Activated CD4-positive, alpha-beta T cell treated with anti-CD3 and anti-CD28 coated beads, Interleukin-2, amount 50 U/mL, for 16 hours (primary cell): Measurements from ENCODE around the gene SMCO4.
"Not testable (repeated sequence)": the region's sequence is repeated elsewhere in the genome, so short reads cannot be mapped to it uniquely, and the experiment has no call there.

Experiments used
- DNase-seq: peaks from one replicate; pipeline ENCODE4 v3.0.0-alpha.2; 2020

Gene SMCO4

GRCh38 chr11:93543292-93543977 lies at the start of gene SMCO4:
Gene SMCO4 (minus strand): TSS chr11:93543391. CDS start chr11:93479189, 64,202 bp downstream.
- peak; percentile 84 for DNase-seq

- no peak for DNase-seq
Observed at GRCh38 chr11:93591247-93591898, 48.2 kb upstream of the SMCO4 start.

- no peak for DNase-seq
Observed at GRCh38 chr11:93589347-93589746, 46.2 kb upstream of the SMCO4 start.

GRCh38 chr11:93587858-93588581 lies 44.8 kb upstream of the SMCO4 start:
- no peak for DNase-seq

- not testable (repeated sequence) for DNase-seq
Observed at GRCh38 chr11:93587425-93587824, 44.2 kb upstream of the SMCO4 start.

- no peak for DNase-seq
Observed at GRCh38 chr11:93585758-93586157, 42.6 kb upstream of the SMCO4 start.

- DNase-seq: no peak
Observed at GRCh38 chr11:93583490-93583889, 40.3 kb upstream of the SMCO4 start.

GRCh38 chr11:93579187-93579751 lies 36.1 kb upstream of the SMCO4 start:
- DNase-seq: no peak

- DNase-seq: no peak
Observed at GRCh38 chr11:93577286-93577685, 34.1 kb upstream of the SMCO4 start.

- not testable (repeated sequence) for DNase-seq
Observed at GRCh38 chr11:93576870-93577269, 33.7 kb upstream of the SMCO4 start.

GRCh38 chr11:93574638-93575220 lies 31.5 kb upstream of the SMCO4 start:
- no peak for DNase-seq

GRCh38 chr11:93573184-93573583 lies 30.0 kb upstream of the SMCO4 start:
- peak; percentile 47 for DNase-seq

- no peak for DNase-seq
Observed at GRCh38 chr11:93572621-93573020, 29.4 kb upstream of the SMCO4 start.

GRCh38 chr11:93572171-93572570 lies 29.0 kb upstream of the SMCO4 start:
- no peak for DNase-seq

- no peak for DNase-seq
Observed at GRCh38 chr11:93571612-93572011, 28.4 kb upstream of the SMCO4 start.

GRCh38 chr11:93570759-93571413 lies 27.7 kb upstream of the SMCO4 start:
- no peak for DNase-seq

- no peak for DNase-seq
Observed at GRCh38 chr11:93569496-93569895, 26.3 kb upstream of the SMCO4 start.

GRCh38 chr11:93568726-93569125 lies 25.5 kb upstream of the SMCO4 start:
- no peak for DNase-seq

- DNase-seq: no peak
Observed at GRCh38 chr11:93567401-93567895, 24.3 kb upstream of the SMCO4 start.

GRCh38 chr11:93564895-93565294 lies 21.7 kb upstream of the SMCO4 start:
- DNase-seq: no peak

GRCh38 chr11:93563857-93564256 lies 20.7 kb upstream of the SMCO4 start:
- no peak for DNase-seq

GRCh38 chr11:93560199-93560932 lies 17.2 kb upstream of the SMCO4 start:
- no peak for DNase-seq
